ENCODE data around the gene MECR.

MECR gene

GRCh38 chr1:29202053-29202452 is 28.7 kb downstream of the MECR start:
- no peak for DNase-seq (ENCODE audit: low read depth)

- DNase-seq (ENCODE audit: low read depth) = no peak
Observed at GRCh38 chr1:29201595-29202051, 29.1 kb downstream of the MECR start.

GRCh38 chr1:29200906-29201594 is 29.7 kb downstream of the MECR start:
- no peak for DNase-seq (ENCODE audit: low read depth)

- DNase-seq (ENCODE audit: low read depth) = no peak
Observed at GRCh38 chr1:29197993-29198392, 32.7 kb downstream of the MECR start.

GRCh38 chr1:29197590-29197924 is 33.2 kb downstream of the MECR start:
- DNase-seq (ENCODE audit: low read depth) = no peak

- DNase-seq (ENCODE audit: low read depth) = no peak
Observed at GRCh38 chr1:29196863-29197589, 33.7 kb downstream of the MECR start.

GRCh38 chr1:29195881-29196291 is 34.8 kb downstream of the MECR start:
- no peak for DNase-seq (ENCODE audit: low read depth)

GRCh38 chr1:29193879-29194455 is 36.8 kb downstream of the MECR start:
- no peak for DNase-seq (ENCODE audit: low read depth)

GRCh38 chr1:29190718-29191117 is 40.0 kb downstream of the MECR start:
- no peak for DNase-seq (ENCODE audit: low read depth)

- DNase-seq (ENCODE audit: low read depth) = no peak
Observed at GRCh38 chr1:29186707-29187106, 44.0 kb downstream of the MECR start.

- DNase-seq (ENCODE audit: low read depth) = no peak
Observed at GRCh38 chr1:29186252-29186651, 44.5 kb downstream of the MECR start.

GRCh38 chr1:29183287-29183686 is 47.4 kb downstream of the MECR start:
- DNase-seq (ENCODE audit: low read depth) = no peak

- DNase-seq (ENCODE audit: low read depth) = peak; percentile 94
Observed at GRCh38 chr1:29181413-29182225, 49.1 kb downstream of the MECR start, which contains the start of gene SRSF4. TSS of gene SRSF4 (minus strand) at chr1:29181900. CDS start at chr1:29181752, 148 bp downstream.

- DNase-seq (ENCODE audit: low read depth) = no peak
Observed at GRCh38 chr1:29180497-29181412, 50.0 kb downstream of the MECR start.

GRCh38 chr1:29179641-29180184 is 51.0 kb downstream of the MECR start:
- no peak for DNase-seq (ENCODE audit: low read depth)

GRCh38 chr1:29177022-29177705 is 53.6 kb downstream of the MECR start:
- DNase-seq (ENCODE audit: low read depth) = no peak

- no peak for DNase-seq (ENCODE audit: low read depth)
Observed at GRCh38 chr1:29176576-29176975, 54.2 kb downstream of the MECR start.

GRCh38 chr1:29172415-29172939 is 58.3 kb downstream of the MECR start:
- no peak for DNase-seq (ENCODE audit: low read depth)

GRCh38 chr1:29171521-29171920 is 59.2 kb downstream of the MECR start:
- DNase-seq (ENCODE audit: low read depth) = no peak

GRCh38 chr1:29171089-29171488 is 59.6 kb downstream of the MECR start:
- no peak for DNase-seq (ENCODE audit: low read depth)

All from HS-5 (cell line).